GM18498 (cell line): ENCODE data around the gene PAWR.
"Not testable (repeated sequence)": the region's sequence is repeated elsewhere in the genome, so short reads cannot be mapped to it uniquely, and the experiment has no call there.

Source experiments
- ATAC-seq: cut with Tn5 transposase; IDR thresholded peaks from one replicate; pipeline ENCODE4 v1.9.1; 2021; ENCODE audit warnings: mild to moderate bottlenecking, moderate library complexity; ENCODE audit not compliant: unreplicated experiment

PAWR gene

GRCh38 chr12:79553863-79554574, 136.7 kb downstream of the PAWR start:
- no peak for ATAC-seq

- ATAC-seq: no peak
These were observed 138.6 kb downstream of the PAWR start for GRCh38 chr12:79552192-79552591.

GRCh38 chr12:79549531-79550271, 141.1 kb downstream of the PAWR start:
- ATAC-seq: no peak

GRCh38 chr12:79548610-79548924, 142.2 kb downstream of the PAWR start:
- ATAC-seq: no peak

- peak; percentile 59 for ATAC-seq
These were observed 142.8 kb downstream of the PAWR start for GRCh38 chr12:79547735-79548609.

GRCh38 chr12:79547044-79547734, 143.6 kb downstream of the PAWR start:
- peak; percentile 21 for ATAC-seq

- no peak for ATAC-seq
These were observed 144.2 kb downstream of the PAWR start for GRCh38 chr12:79546466-79547043.

GRCh38 chr12:79544439-79544838, 146.3 kb downstream of the PAWR start:
- not testable (repeated sequence) for ATAC-seq

GRCh38 chr12:79537675-79538074, 153.1 kb downstream of the PAWR start:
- ATAC-seq: no peak

GRCh38 chr12:79535751-79536150, 155.0 kb downstream of the PAWR start:
- ATAC-seq: no peak
